Activated T-cell treated with anti-CD3 and anti-CD28 coated beads, Interleukin-2, amount 50 U/mL, for 24 hours (primary cell): Measurements from ENCODE around the gene BMP10.
"Not testable (repeated sequence)": the region's sequence is repeated elsewhere in the genome, so short reads cannot be mapped to it uniquely, and the experiment has no call there.

Experiments
- DNase-seq: peaks from one replicate; pipeline ENCODE4 v3.0.0-alpha.2; 2020
- H3K27ac Mint-ChIP-seq: 2 replicates; pipeline ENCODE4 v1.8.0; 2020; ENCODE audit warnings: mild to moderate bottlenecking, mixed read lengths
- H3K27me3 Mint-ChIP-seq: 2 replicates; pipeline ENCODE4 v1.8.0; 2020; ENCODE audit warnings: mixed read lengths
- H3K36me3 Mint-ChIP-seq: 2 replicates; pipeline ENCODE4 v1.8.0; 2020; ENCODE audit warnings: low read depth, mixed read lengths
- H3K4me1 Mint-ChIP-seq: 2 replicates; pipeline ENCODE4 v1.8.0; 2020; ENCODE audit warnings: low read depth, mixed read lengths
- H3K4me3 Mint-ChIP-seq: 2 replicates; pipeline ENCODE4 v1.8.0; 2020; ENCODE audit warnings: mild to moderate bottlenecking, moderate library complexity, mixed read lengths
- H3K9me3 Mint-ChIP-seq: 2 replicates; pipeline ENCODE4 v1.8.0; 2020; ENCODE audit warnings: mixed read lengths

The BMP10 gene

DNA sequence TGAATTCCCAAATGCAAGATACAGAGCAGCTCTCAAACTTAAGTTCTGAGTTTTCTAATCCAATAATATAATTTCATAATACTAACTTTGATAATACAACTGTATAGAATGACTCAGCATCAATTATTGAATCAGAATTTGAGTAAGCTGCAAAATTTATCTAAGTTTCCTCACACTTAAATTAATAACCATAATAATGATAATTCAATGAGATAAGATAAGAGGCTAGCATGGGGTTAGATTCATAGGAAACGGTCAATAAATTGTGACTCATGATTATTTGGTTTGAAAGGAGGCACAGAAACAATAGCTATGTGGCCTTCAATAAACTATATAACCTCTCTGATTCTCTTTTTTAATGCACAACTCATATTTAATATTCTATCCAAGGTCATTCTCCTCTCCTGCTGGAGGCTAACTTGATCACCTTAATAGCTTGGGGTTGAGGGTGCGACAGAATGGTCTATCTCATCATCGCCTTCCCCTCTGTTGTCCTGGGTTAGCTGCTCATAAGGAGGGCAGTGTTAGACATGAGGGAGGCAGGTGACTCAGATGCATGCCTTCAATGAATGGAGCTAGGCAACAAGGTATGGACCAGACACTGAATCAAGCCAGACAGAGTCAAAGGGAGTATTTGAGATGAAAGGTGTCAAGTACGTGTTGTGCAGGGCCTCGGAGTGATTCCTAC is 36.2 kb upstream of the BMP10 start:
- Mint-ChIP-seq H3K27me3 (no peaks in the 10 kb centered on the region), H3K36me3 (no peaks in the 10 kb centered on the region), H3K9me3 (no peaks in the 10 kb centered on the region), H3K4me3 (peak overlapping the region; percentile 34), H3K4me1 (peaks cover 35% of the 10 kb centered on the region), H3K27ac (peak overlapping the region; percentile 97)
- no peak for DNase-seq

DNA sequence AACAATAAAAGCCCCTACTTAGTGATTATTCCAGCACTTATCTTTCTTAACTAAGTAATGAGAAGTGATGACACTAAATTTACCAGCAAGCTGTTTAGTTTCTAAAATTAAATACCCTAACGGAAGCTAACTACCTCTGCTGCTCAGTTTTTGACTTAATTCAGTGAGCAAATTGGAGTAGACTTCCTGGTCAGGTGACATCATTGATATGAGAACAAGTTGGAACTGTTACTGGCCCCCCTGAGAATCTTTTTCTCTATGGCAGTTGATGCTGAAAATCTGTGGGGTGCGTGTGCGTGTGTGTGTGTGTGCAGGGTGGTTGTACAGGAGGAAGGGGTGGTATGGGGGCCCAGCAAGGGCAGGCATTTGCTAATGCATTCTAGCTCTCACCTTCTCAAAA is 35.5 kb upstream of the BMP10 start:
- Mint-ChIP-seq H3K9me3 (no peaks in the 10 kb centered on the region), H3K4me3 (no peak overlapping the region), H3K36me3 (no peaks in the 10 kb centered on the region), H3K27me3 (no peaks in the 10 kb centered on the region), H3K4me1 (peaks cover 35% of the 10 kb centered on the region), H3K27ac (peak overlapping the region; percentile 20)
- DNase-seq, result no peak

DNA sequence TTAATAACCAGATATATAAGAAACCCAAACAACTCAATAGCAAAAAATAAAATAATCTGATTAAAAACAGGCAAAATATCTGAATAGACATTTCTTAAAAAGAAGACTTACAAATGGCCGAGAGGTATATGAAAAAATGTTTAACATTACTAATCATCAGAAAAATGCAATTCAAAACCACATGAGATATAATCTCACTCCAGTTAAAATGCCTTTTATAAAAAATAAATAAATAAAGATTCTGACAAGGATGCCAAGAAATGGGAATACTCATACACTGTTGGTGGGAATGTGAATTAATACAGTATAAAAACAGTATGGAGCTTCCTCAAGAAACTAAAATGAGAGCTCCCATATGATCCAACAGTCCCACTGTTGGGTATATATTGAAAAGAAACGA is 33.9 kb upstream of the BMP10 start:
- peaks cover 31% of the 10 kb centered on the region for H3K4me1 Mint-ChIP-seq
- DNase-seq, result no peak
- no peaks in the 10 kb centered on the region for H3K27me3 Mint-ChIP-seq
- no peak overlapping the region for H3K27ac Mint-ChIP-seq
- H3K4me3 Mint-ChIP-seq, result no peak overlapping the region
- no peaks in the 10 kb centered on the region for H3K36me3 Mint-ChIP-seq
- H3K9me3 Mint-ChIP-seq, result no peaks in the 10 kb centered on the region

DNA sequence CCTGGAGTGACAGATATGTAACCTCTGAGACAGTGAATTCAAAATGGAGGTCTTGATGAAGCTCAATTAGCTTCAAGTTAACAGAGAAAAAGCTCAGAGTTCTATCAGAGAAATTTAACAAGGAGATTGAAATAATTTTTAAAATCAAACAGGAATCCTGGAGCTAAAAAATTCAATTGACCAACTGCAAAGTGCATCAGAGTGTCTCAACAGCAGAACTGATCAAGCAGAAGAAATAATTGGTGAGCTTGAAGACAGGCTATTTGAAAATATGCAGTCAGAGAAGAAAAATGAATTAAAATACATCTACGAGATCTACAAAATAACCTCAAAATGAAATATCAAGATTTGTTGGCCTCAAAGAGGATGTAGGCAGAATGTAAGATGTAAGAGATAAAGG is 30.4 kb upstream of the BMP10 start:
- Mint-ChIP-seq H3K27ac (no peak overlapping the region), H3K36me3 (no peaks in the 10 kb centered on the region), H3K4me1 (peaks cover under 1% of the 10 kb centered on the region), H3K4me3 (no peak overlapping the region), H3K9me3 (no peaks in the 10 kb centered on the region), H3K27me3 (peaks cover under 1% of the 10 kb centered on the region)
- no peak for DNase-seq

GRCh38 chr2:68901199-68901514 is 30.0 kb upstream of the BMP10 start:
- no peak overlapping the region for H3K27ac Mint-ChIP-seq
- H3K27me3 Mint-ChIP-seq, result peaks cover 3% of the 10 kb centered on the region
- H3K4me1 Mint-ChIP-seq, result no peaks in the 10 kb centered on the region
- no peaks in the 10 kb centered on the region for H3K36me3 Mint-ChIP-seq
- no peaks in the 10 kb centered on the region for H3K9me3 Mint-ChIP-seq
- H3K4me3 Mint-ChIP-seq, result no peak overlapping the region
- no peak for DNase-seq

DNA sequence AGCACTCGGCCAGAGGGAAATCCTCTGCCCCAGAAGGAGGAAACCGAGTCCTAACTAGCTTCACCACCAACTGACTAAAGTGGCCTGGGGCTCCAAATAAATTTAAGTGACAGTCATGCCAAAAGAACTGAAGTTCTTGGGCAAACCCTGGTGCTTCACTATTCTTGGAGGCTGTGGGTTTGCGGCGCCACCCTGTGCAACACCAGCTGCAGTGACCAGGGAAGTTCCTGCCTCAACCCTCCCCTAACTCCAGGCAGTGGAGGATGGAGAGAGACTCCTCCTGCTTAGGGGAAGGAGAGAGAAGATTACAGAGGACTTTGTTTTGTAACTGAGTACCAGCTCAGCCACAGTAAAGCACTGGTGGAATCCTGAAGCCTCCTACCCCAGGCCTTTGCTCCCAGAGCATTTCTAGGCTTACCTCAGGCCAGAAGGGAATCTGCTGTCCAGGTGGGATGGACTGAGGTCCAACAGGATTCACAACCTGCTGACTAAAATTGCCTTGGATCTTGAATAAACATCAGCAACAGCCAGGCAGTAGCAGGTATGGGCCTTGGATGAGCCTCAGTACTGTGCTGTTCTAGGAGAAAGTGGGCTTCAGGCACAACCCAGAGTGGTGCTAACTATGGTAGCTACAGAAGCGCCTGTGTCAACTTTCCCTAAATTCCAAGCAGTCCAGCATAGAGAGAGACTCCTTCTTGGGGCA is 29.4 kb upstream of the BMP10 start:
- Mint-ChIP-seq H3K9me3 (no peaks in the 10 kb centered on the region), H3K36me3 (no peaks in the 10 kb centered on the region), H3K4me3 (no peak overlapping the region), H3K27me3 (peaks cover 3% of the 10 kb centered on the region), H3K27ac (no peak overlapping the region), H3K4me1 (no peaks in the 10 kb centered on the region)
- DNase-seq, result no peak

DNA sequence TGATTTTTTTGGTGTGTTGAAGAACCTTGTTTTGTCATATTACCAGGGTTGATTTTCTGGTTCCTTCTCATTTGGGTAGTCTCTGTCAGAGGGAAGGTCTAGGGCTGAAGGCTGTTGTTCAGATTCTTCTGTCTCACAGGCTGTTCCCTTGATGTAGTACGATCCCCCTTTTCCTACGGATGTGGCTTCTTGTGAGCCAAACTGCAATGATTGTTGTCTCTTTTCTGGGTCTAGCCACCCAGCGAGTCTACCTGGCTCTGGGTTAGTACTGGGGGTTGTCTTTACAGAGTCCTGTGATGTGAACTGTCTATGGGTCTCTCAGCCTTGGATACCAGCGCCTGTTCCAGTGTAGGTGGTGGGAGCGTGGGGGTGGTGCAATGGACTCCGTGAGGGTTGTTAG is 24.8 kb upstream of the BMP10 start:
- H3K27ac Mint-ChIP-seq, H3K4me1 Mint-ChIP-seq, H3K36me3 Mint-ChIP-seq, H3K4me3 Mint-ChIP-seq, H3K27me3 Mint-ChIP-seq, DNase-seq, H3K9me3 Mint-ChIP-seq: not testable (repeated sequence)

DNA sequence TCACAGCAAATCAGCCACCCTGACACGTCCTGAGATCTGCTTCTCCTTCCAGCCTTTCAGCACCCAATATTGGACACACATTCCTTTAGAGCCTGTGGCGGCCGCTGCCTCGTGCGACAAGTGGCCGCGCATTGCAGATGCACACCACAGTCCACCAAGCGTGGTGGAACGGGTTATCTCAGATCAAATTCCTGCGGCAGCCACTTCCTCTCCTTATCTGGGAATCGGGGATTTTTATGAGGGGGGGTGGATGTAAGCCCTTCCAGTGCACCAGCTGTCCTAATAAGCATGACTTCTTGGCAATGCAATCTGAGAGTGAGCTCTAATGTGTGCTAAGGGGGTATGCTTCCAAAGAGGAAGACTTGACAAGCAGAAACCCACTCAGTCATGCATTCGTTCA is 18.3 kb upstream of the BMP10 start:
- Mint-ChIP-seq H3K27me3 (no peaks in the 10 kb centered on the region), H3K4me1 (no peaks in the 10 kb centered on the region), H3K36me3 (no peaks in the 10 kb centered on the region), H3K4me3 (no peak overlapping the region), H3K9me3 (no peaks in the 10 kb centered on the region), H3K27ac (no peak overlapping the region)
- no peak for DNase-seq

- Mint-ChIP-seq H3K4me1 (no peaks in the 10 kb centered on the region), H3K9me3 (no peaks in the 10 kb centered on the region), H3K27me3 (no peaks in the 10 kb centered on the region), H3K4me3 (no peak overlapping the region), H3K36me3 (no peaks in the 10 kb centered on the region), H3K27ac (no peak overlapping the region)
- DNase-seq, result no peak
Measured at GRCh38 chr2:68889021-68889420, 17.8 kb upstream of the BMP10 start.

GRCh38 chr2:68888038-68888704 is 17.0 kb upstream of the BMP10 start:
- no peak for DNase-seq
- Mint-ChIP-seq H3K4me1 (no peaks in the 10 kb centered on the region), H3K27ac (no peak overlapping the region), H3K27me3 (no peaks in the 10 kb centered on the region), H3K36me3 (no peaks in the 10 kb centered on the region), H3K9me3 (no peaks in the 10 kb centered on the region), H3K4me3 (no peak overlapping the region)

DNA sequence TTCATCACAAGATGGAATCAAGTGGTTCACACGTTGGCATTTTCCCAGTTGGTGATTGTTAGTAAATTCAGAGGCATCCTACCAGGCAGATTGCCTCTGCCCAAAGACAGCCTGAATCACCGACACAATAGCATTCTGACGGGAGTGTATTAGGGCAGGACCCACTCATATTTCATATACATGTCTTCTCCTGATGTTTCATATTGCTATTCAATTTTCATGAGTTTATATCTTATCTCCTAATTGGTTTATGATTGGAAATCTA is 14.5 kb upstream of the BMP10 start:
- Mint-ChIP-seq H3K27me3 (peaks cover 3% of the 10 kb centered on the region), H3K9me3 (no peaks in the 10 kb centered on the region), H3K27ac (no peak overlapping the region), H3K36me3 (no peaks in the 10 kb centered on the region), H3K4me1 (no peaks in the 10 kb centered on the region), H3K4me3 (no peak overlapping the region)
- no peak for DNase-seq

DNA sequence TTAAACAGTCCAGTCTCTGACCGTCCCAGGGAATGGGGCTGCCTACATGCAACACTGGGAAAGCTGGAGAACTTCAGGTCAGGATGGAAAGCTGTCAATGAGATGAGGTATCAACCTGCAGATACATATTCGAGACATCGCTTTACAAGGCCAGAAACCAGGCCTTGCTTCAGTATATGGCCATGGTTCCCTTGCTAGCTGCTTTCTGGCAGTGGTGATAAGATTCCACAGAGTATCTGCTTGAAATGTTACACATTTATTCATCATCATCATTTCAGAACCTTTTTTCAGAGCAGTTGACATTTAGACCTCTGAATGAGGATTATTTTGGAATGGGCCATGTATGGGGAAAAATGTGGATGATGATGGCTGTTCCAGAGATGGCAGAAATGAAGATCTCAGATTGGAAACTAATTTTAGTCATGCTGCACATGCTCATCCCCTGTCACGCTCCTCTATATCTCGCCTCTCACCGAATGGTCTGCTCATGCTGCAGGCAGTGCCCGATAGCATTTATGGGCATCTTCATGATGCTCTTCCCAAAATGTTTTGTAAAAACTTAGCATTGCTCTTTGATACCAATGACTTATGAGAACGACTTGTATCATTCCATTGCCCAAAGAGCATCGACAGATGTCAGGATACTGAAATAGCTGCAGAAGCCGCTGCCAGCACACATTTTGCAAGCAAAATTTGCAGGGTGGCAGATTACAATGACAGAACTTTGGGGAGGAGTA is 14.0 kb upstream of the BMP10 start:
- H3K4me3 Mint-ChIP-seq, result no peak overlapping the region
- peaks cover 3% of the 10 kb centered on the region for H3K27me3 Mint-ChIP-seq
- no peaks in the 10 kb centered on the region for H3K9me3 Mint-ChIP-seq
- no peaks in the 10 kb centered on the region for H3K4me1 Mint-ChIP-seq
- no peaks in the 10 kb centered on the region for H3K36me3 Mint-ChIP-seq
- DNase-seq, result no peak
- H3K27ac Mint-ChIP-seq, result no peak overlapping the region

GRCh38 chr2:68880213-68880612 is 9.0 kb upstream of the BMP10 start:
- DNase-seq, result no peak
- peaks cover 7% of the 10 kb centered on the region for H3K4me1 Mint-ChIP-seq
- H3K36me3 Mint-ChIP-seq, result no peaks in the 10 kb centered on the region
- H3K27me3 Mint-ChIP-seq, result peaks cover 17% of the 10 kb centered on the region
- H3K27ac Mint-ChIP-seq, result no peak overlapping the region
- H3K9me3 Mint-ChIP-seq, result no peaks in the 10 kb centered on the region
- H3K4me3 Mint-ChIP-seq, result no peak overlapping the region

DNA sequence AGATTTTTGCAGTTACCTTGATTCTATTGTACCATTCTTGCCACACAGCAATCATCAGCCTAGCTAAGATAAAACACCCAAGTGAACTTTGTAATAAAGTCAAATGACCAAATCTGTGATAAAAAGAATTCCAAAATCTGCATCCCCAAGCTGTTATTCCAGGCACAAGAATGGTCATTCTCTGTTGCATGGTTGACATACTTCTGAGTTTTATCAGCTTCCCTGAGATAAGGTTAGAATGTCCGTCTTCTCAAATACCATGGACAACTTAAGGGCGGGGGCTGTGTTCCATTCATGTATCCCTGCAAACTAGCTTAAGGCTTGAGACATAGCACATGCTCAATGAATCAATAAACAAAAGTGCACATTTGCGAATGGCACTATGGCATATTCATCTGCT is 8.1 kb upstream of the BMP10 start:
- Mint-ChIP-seq H3K4me3 (no peak overlapping the region), H3K27me3 (peaks cover 17% of the 10 kb centered on the region), H3K36me3 (no peaks in the 10 kb centered on the region), H3K9me3 (no peaks in the 10 kb centered on the region), H3K4me1 (peaks cover 7% of the 10 kb centered on the region), H3K27ac (no peak overlapping the region)
- DNase-seq, result no peak

- Mint-ChIP-seq H3K4me1 (peaks cover 7% of the 10 kb centered on the region), H3K36me3 (no peaks in the 10 kb centered on the region), H3K4me3 (no peak overlapping the region), H3K9me3 (no peaks in the 10 kb centered on the region), H3K27me3 (peaks cover 17% of the 10 kb centered on the region), H3K27ac (no peak overlapping the region)
- no peak for DNase-seq
Measured at GRCh38 chr2:68878753-68879152, 7.6 kb upstream of the BMP10 start.
